ENCODE results near the gene FAF1. TPM values are rescaled to one million over a fixed set of nuclear protein-coding genes. Genes with fewer than 3 reads are reported as not detected.

FAF1 gene
- total and polyA plus RNA-seq, 4 donors = 8.6 to 45.0 (median 18.2) TPM

GRCh38 chr1:50902419-50902818 lies 57.6 kb downstream of the FAF1 start:
- 95% methylated on average over 1 of the region's 1 CpG for WGBS
- H3K4me3 ChIP-seq (ENCODE audit: low read depth in 1 of 3, low read length in 3 of 3) = no peak overlapping the region
- no peak overlapping the region for H3K27ac ChIP-seq (ENCODE audit: low read depth in 1 of 2, low read length in 2 of 2)
- no peaks in the 10 kb centered on the region for H3K9me3 ChIP-seq (ENCODE audit: control insufficient read depth in 4 of 4, low read length in 3 of 4)
- DNase-seq (ENCODE audit: low spot score) = no peak
- H3K9ac ChIP-seq (ENCODE audit: low read depth in 1 of 2, low read length in 2 of 2) = no peak overlapping the region
- H3K4me1 ChIP-seq (ENCODE audit: control insufficient read depth in 4 of 4, insufficient read depth in 4 of 4, low read length in 3 of 4) = peaks cover 0 to 4% (median 0%) of the 10 kb centered on the region in 4 donors
- peaks cover 0 to 1% (median 0%) of the 10 kb centered on the region in 4 donors for H3K36me3 ChIP-seq (ENCODE audit: control insufficient read depth in 4 of 4, insufficient read depth in 3 of 4, low read depth in 1 of 4, low read length in 3 of 4)
- TF ChIP-seq NR2F2 (IDR thresholded peaks at IDR 0.05) (no peak), REST (IDR thresholded peaks at IDR 0.05) (no peak), ATF3 (IDR thresholded peaks at IDR 0.05) (no peak), FOXA1 (IDR thresholded peaks at IDR 0.05) (no peak), MAX (IDR thresholded peaks at IDR 0.05) (no peak), YY1 (IDR thresholded peaks at IDR 0.05) (no peak), SP1 (IDR thresholded peaks at IDR 0.05) (no peak), JUND (IDR thresholded peaks at IDR 0.05) (no peak), FOXA2 (IDR thresholded peaks at IDR 0.05) (no peak), RXRA (IDR thresholded peaks at IDR 0.05) (no peak), TAF1 (conservative IDR thresholded peaks at IDR 0.05) (no peak)
- TF ChIP-seq, protein P1, sequence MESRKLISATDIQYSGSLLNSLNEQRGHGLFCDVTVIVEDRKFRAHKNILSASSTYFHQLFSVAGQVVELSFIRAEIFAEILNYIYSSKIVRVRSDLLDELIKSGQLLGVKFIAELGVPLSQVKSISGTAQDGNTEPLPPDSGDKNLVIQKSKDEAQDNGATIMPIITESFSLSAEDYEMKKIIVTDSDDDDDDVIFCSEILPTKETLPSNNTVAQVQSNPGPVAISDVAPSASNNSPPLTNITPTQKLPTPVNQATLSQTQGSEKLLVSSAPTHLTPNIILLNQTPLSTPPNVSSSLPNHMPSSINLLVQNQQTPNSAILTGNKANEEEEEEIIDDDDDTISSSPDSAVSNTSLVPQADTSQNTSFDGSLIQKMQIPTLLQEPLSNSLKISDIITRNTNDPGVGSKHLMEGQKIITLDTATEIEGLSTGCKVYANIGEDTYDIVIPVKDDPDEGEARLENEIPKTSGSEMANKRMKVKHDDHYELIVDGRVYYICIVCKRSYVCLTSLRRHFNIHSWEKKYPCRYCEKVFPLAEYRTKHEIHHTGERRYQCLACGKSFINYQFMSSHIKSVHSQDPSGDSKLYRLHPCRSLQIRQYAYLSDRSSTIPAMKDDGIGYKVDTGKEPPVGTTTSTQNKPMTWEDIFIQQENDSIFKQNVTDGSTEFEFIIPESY (IDR thresholded peaks at IDR 0.05) = no peak
- no peaks in the 10 kb centered on the region for H3K27me3 ChIP-seq (ENCODE audit: control insufficient read depth in 4 of 4, insufficient read depth in 4 of 4, low read length in 3 of 4)

DNA sequence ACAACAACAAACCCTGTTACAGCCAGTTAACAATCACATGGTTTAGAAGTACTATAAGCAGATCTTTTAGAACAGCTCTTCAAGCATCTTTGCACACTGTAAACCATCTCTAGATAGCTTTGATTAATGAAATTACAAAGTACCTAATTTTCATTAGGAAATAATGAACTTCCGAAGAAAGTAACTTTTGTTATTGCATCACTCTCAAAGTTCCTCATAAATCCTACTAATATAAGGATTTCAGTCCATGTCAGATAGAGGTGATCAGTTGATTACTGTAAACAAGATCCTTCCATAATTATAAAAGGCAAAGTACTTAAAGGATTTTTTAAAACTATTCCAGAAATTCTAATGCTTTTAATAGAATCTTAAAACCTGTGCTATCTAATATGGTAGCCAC lies 58.2 kb downstream of the FAF1 start:
- Histone ChIP-seq H3K27ac (ENCODE audit: low read depth in 1 of 2, low read length in 2 of 2) (no peak overlapping the region), H3K4me1 (ENCODE audit: control insufficient read depth in 4 of 4, insufficient read depth in 4 of 4, low read length in 3 of 4) (peaks cover 0 to 4% (median 0%) of the 10 kb centered on the region in 4 donors), H3K4me3 (ENCODE audit: low read depth in 1 of 3, low read length in 3 of 3) (no peak overlapping the region), H3K9me3 (ENCODE audit: control insufficient read depth in 4 of 4, low read length in 3 of 4) (no peaks in the 10 kb centered on the region), H3K9ac (ENCODE audit: low read depth in 1 of 2, low read length in 2 of 2) (no peak overlapping the region), H3K27me3 (ENCODE audit: control insufficient read depth in 4 of 4, insufficient read depth in 4 of 4, low read length in 3 of 4) (no peaks in the 10 kb centered on the region), H3K36me3 (ENCODE audit: control insufficient read depth in 4 of 4, insufficient read depth in 3 of 4, low read depth in 1 of 4, low read length in 3 of 4) (peaks cover 0 to 1% (median 0%) of the 10 kb centered on the region in 4 donors)
- WGBS = 0% methylated on average over 1 of the region's 1 CpG
- no peak for TF ChIP-seq GABPA (IDR thresholded peaks at IDR 0.05 in 1 of 2, conservative IDR thresholded peaks at IDR 0.05 in 1 of 2)
- TF ChIP-seq, protein P2, sequence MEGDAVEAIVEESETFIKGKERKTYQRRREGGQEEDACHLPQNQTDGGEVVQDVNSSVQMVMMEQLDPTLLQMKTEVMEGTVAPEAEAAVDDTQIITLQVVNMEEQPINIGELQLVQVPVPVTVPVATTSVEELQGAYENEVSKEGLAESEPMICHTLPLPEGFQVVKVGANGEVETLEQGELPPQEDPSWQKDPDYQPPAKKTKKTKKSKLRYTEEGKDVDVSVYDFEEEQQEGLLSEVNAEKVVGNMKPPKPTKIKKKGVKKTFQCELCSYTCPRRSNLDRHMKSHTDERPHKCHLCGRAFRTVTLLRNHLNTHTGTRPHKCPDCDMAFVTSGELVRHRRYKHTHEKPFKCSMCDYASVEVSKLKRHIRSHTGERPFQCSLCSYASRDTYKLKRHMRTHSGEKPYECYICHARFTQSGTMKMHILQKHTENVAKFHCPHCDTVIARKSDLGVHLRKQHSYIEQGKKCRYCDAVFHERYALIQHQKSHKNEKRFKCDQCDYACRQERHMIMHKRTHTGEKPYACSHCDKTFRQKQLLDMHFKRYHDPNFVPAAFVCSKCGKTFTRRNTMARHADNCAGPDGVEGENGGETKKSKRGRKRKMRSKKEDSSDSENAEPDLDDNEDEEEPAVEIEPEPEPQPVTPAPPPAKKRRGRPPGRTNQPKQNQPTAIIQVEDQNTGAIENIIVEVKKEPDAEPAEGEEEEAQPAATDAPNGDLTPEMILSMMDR (IDR thresholded peaks at IDR 0.05; ENCODE audit: low read depth, low read length, missing input control) = no peak
- no peak for DNase-seq (ENCODE audit: low spot score)

Measured in liver (tissue), 9 donors.